NCI-H510A treated with DMSO at 0.1 percent for 48 hours (cell line): ENCODE measurements around the gene TEF.

ENCODE experiments used
- DNase-seq: peaks from one replicate; lab custom pipeline; 2025; lab: John Stamatoyannopoulos, UW

The TEF gene

GRCh38 chr22:41381329-41382097 is at the start of gene TEF:
Gene TEF, plus strand, starts transcription at chr22:41381942. Its CDS starts 103 bp downstream, at chr22:41382045.
- peak; percentile 94 for DNase-seq

DNA sequence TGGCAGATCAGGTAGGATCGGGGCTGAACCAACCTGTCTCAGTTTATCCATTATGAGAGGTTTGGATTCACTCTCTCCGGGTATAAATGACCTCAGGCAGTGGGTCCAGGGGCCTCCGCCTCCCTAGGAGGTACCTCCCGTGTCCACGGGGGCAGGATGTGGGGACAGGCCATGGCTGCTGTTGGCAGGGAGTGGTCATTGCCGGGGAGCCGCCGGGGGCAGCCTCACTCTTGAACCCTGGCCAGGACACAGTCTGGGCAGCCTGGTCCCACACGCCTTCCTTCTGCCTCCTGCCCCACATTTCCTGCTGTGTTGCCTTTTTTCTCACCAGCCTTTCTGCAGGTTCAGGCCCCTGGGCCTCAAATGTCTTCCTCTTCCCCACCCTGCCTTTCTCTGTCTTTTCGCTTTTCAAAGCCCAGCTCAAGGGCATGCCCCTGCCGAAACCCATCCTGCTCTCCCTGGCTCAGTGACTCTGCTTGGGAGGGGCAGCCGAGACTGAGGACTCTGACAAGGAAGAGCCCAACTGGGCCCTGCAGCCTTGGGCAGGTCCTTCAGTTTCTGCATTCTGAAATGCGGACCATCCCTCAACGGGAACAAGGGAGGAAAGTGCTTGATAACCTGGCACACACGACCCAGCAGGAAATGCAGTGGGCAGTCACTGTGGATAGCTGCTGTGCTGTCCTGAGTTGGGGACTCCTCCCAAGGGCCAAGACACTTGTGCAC is 49.4 kb upstream of the TEF start:
- no peak for DNase-seq

DNA sequence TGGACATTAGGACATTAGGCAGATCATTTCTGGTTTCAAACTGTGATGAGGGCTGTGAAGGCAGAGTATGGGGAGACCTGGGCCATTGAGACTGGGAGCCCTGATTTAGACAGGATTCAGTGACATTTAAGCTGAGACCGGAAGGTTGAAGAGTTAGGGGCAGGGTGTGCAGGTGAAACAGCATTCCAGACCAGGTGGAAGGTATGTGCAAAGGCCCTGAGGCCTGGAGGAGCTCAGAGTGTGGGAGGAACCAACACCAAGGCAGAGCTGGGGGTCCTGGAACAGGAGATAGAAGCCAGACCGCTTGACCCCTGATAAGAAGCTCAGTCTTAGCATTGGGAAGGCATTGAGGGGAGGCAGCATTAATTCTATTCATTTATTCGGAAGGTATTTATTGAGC is 47.9 kb upstream of the TEF start:
- no peak for DNase-seq

GRCh38 chr22:41334215-41334614 is 47.5 kb upstream of the TEF start:
- no peak for DNase-seq

- no peak for DNase-seq
Measured at GRCh38 chr22:41334951-41335635, 46.6 kb upstream of the TEF start.

DNA sequence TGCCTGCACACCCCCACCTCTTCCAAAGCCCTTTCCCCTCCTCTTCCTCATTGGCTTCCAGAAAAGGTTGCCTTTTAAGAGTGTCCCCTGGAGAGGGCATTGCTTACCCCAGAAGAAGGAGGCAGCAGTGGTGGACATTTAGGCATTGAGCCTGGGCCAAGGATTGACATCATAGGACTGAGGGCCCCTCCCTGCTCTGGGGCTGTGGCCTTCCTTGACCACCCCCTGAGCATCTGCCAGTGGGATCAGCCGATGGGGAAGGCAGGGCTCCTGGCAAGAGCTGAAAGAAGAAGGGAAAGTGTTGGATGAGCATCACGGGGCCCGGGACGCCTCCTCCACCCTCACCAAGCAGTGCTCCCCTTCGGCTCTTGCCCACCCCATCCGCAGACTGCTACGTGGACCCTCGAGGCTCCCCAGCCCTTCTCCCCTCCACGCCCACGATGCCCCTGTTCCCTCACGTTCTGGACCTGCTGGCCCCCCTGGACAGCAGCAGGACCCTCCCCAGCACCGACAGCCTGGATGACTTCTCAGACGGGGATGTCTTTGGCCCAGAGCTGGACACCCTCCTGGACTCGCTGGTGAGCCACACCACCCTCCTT is 43.0 kb upstream of the TEF start:
- no peak for DNase-seq

DNA sequence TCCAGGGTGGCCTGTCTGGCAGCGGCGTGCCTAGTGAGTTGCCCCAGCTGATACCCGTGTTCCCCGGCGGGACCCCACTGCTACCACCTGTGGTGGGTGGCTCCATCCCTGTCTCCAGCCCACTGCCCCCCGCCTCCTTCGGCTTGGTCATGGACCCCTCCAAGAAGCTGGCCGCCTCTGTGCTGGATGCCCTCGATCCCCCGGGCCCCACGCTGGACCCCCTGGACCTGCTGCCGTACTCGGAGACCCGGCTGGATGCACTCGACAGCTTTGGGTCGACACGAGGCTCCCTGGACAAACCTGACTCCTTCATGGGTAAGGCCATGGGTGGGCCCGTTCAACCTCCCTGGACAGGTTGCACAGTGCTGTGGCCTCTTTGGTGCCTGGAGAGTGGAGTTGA is 41.9 kb upstream of the TEF start:
- DNase-seq: no peak

GRCh38 chr22:41340357-41340756 is 41.4 kb upstream of the TEF start:
- no peak for DNase-seq

GRCh38 chr22:41341012-41341411 is 40.7 kb upstream of the TEF start:
- no peak for DNase-seq

GRCh38 chr22:41341990-41342389 is 39.8 kb upstream of the TEF start:
- no peak for DNase-seq

DNA sequence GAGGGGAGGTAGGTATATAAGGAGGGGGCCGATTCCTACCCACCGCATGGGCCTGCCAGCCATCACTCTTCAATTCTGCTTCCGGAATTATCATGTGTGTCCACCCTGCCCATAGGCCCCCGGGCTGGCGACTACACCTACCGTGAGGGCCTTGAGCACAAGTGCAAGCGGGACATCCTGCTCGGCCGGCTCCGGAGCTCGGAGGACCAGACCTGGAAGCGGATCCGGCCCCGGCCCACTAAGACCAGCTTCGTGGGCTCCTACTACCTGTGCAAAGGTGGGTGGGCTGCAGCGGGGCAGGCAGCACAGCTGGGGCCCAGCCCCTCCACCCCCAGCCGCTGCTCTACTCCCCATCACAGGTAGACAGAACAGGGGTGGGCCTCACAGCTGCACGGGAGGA is 38.4 kb upstream of the TEF start:
- DNase-seq: no peak

DNA sequence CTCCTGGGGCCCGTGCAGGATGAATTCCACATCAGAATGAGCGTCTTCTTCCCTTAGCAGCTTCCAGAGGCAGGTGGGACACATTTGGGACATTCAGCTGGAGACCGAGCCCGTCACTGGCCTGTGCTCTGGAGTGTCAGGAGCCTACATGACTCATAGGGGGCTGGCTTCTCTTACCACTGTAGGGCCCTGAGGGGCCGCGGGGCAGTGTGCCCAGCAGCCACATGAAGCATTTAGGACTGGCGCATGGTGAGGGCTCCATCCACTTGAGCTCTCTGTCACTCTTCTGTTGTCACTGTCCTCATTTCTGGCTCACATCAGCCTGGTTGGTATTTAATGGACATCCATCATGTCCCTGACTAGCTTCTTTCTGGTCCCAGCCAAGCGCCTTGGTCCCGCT is 38.0 kb upstream of the TEF start:
- no peak for DNase-seq

DNA sequence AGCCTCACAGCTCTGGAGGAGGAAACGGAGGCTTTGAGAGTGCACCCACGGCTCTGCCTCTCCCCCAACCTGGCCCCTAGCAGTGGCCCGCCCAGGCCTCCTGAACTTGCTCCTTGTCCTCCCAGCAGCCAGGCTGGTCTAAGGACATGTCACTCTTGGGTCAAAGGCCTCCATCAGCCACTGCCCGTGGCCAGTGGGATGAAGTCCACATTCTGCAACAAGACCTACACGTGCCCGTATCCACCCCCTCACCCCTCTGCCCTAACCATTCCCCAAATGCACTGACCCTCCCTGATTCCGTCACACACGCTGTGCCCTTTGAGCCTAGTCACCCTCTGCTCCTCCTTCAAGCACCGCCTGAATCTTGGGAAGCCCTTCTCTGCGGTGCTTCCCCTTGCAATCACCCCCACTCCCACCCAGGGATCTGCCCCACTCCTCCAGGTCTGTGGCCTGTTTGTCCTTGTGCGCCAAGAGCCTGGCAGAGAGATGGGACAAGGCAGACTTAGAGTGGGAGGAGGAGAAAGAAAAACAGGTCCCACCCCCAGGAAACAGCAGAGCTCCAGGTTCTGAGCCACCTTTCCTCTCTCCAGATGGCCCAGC is 37.5 kb upstream of the TEF start:
- DNase-seq: no peak

GRCh38 chr22:41345807-41346335 is 35.9 kb upstream of the TEF start:
- DNase-seq: no peak

DNA sequence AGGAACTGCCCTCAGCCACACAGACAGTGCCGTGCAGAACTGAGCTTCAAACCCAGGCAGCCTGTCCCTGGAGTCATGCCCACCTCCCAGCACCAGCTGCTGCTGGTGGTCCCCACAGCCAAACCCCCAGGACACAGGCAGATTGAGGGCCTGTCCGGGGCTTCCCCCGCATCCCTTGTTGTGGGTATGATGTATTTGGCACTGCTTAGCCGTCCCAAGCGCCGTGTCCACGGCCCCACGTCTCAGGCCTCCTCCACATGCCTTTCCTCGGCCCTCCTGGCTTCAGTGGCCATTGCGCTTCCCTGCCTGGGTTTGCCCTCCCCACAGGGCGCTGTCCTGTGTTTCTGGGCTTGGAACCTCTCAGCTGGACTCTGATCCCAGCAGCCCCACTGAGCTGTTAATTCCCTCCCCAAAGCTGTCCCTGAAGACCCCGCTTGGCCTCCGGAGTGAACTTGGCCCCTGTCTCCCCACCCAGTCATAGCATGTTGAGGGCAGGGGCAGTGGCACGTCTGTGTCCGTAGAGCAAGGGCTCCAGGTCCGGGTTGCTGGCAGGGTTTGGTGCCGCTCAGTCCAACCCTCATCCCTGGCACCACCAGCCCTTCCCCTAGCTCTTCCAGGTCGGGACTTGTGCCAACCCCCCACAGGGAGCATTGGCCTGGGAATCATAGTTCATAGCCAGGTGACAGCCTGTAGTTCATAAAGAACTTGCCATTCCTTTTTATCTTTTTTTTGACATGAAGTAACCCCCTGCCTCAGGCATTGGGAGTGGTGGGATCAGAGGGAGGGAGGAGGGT is 34.5 kb upstream of the TEF start:
- no peak for DNase-seq

DNA sequence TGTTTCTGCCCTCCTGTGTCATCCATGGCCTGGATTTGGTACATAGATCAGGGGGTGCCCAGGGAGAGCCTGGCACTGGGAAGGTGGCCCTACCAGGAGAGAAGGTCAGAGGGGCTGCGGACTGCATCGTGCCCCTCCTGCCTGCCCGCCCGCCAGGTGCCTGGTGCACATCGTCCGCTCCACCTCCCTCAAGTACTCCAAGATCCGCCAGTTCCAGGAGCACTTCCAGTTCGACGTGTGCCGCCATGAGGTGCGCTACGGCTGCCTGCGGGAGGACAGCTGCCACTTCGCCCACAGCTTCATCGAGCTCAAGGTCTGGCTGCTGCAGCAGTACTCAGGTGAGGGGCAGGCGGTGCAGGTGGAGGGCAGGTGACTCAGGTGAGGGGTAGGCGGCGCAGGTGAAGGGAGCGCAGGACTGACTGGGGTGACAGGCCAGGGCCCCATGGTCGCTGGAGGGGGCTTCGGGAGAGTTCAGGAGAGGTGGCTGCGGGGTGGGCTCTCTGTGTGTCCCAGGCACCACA is 32.7 kb upstream of the TEF start:
- DNase-seq: no peak

GRCh38 chr22:41350087-41350486 is 31.7 kb upstream of the TEF start:
- no peak for DNase-seq

- no peak for DNase-seq
Measured at GRCh38 chr22:41351011-41351410, 30.7 kb upstream of the TEF start.

DNA sequence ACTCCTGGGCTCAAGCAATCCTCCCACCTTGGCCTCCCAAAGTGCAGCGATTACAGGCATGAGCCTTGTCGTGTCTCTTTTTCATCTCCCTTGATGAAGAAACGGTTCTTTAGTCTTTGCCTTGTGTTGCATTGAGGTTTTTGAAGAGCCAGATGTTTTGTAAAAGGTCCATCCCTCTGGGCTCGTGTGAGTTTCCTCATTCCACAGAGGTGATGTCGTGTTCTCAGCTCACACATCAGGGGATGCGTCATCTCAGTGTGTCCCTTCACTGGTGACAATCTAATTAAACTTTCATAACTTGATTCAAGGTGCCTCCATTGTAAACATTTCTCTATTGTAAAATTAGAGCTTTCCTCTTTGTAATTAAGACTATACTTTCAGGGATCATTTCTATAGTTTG is 29.7 kb upstream of the TEF start:
- no peak for DNase-seq

GRCh38 chr22:41353862-41354575 is 27.7 kb upstream of the TEF start:
- DNase-seq: no peak
